ENCODE measurements around the gene PDXK. TPM values are rescaled to one million over a fixed set of nuclear protein-coding genes. Genes with fewer than 3 reads are reported as not detected.

The PDXK gene
- total and polyA plus RNA-seq, 2 experiments from 2014 or later, result 103 to 192 TPM

DNA sequence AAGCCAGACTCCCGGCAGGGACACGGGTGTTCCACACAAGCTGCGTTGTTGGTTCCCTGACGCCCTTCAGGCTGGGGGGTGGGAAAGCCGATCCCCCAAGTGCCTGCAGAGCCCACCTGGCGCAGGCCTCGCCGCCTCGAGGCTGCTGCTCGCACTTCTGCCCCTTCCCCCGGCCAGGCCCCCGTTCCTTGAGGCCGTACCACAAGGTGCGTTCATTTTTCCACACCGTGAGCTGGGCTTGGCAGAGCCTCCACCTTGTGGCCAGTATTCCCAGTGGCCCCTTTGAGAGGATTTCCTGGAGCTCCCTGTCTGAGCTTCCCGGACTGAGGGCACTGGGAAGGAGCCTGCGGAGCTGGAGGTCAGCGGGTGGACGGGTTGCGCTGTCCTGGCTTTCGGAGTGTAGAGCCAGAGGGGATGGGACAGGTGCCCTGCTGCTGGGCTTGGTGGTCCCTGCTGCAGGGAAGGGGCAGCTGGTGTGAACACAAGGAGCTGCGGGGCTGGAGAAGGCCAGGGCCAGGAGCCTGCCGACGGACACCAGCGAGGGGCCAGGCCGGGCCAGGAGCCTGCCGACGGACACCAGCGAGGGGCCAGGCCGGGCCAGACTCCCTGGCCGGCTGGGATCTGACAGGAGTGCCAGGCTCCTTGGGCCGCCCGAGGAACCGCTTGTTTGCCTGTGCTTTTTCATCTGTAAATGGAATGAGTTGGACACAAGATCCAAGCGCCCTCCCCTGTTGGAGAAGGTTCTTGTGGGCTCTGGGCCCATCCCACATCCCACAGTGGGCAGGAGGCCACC lies 18.4 kb downstream of the PDXK start:
- Histone ChIP-seq H4K20me1 (ENCODE audit: insufficient read depth, poor library complexity, severe bottlenecking) (peaks cover 5% of the 10 kb centered on the region), H3K79me2 (peaks cover 49% of the 10 kb centered on the region), H3K36me3 (replicated peaks; ENCODE audit: insufficient read depth, low read depth) (no peaks in the 10 kb centered on the region), H3K27ac (peak overlapping the region; percentile 94), H3K9me2 (replicated peaks; ENCODE audit: insufficient read depth) (no peaks in the 10 kb centered on the region), H3K27me3 (no peaks in the 10 kb centered on the region), H3K4me1 (ENCODE audit: insufficient read depth) (peaks cover 38% of the 10 kb centered on the region), H3K4me3 (no peak overlapping the region), H3K9me3 (ENCODE audit: low read depth) (no peaks in the 10 kb centered on the region), H3K4me2 (no peak overlapping the region), H2AFZ (no peak overlapping the region)
- WGBS (ENCODE audit: low lambda C conversion rate, missing lambda C conversion rate), result 96% methylated on average over 33 of the region's 35 CpGs
- TF ChIP-seq, protein P1, sequence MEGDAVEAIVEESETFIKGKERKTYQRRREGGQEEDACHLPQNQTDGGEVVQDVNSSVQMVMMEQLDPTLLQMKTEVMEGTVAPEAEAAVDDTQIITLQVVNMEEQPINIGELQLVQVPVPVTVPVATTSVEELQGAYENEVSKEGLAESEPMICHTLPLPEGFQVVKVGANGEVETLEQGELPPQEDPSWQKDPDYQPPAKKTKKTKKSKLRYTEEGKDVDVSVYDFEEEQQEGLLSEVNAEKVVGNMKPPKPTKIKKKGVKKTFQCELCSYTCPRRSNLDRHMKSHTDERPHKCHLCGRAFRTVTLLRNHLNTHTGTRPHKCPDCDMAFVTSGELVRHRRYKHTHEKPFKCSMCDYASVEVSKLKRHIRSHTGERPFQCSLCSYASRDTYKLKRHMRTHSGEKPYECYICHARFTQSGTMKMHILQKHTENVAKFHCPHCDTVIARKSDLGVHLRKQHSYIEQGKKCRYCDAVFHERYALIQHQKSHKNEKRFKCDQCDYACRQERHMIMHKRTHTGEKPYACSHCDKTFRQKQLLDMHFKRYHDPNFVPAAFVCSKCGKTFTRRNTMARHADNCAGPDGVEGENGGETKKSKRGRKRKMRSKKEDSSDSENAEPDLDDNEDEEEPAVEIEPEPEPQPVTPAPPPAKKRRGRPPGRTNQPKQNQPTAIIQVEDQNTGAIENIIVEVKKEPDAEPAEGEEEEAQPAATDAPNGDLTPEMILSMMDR (IDR thresholded peaks at IDR 0.05; ENCODE audit: poor library complexity), result no peak
- TF ChIP-seq EZH2 (IDR thresholded peaks at IDR 0.05; ENCODE audit: borderline replicate concordance) (no peak), EZH2phosphoT487 (IDR thresholded peaks at IDR 0.05; ENCODE audit: low read depth, severe bottlenecking, unreplicated experiment) (no peak)
- no peak for DNase-seq (ENCODE audit: low spot score)

DNA sequence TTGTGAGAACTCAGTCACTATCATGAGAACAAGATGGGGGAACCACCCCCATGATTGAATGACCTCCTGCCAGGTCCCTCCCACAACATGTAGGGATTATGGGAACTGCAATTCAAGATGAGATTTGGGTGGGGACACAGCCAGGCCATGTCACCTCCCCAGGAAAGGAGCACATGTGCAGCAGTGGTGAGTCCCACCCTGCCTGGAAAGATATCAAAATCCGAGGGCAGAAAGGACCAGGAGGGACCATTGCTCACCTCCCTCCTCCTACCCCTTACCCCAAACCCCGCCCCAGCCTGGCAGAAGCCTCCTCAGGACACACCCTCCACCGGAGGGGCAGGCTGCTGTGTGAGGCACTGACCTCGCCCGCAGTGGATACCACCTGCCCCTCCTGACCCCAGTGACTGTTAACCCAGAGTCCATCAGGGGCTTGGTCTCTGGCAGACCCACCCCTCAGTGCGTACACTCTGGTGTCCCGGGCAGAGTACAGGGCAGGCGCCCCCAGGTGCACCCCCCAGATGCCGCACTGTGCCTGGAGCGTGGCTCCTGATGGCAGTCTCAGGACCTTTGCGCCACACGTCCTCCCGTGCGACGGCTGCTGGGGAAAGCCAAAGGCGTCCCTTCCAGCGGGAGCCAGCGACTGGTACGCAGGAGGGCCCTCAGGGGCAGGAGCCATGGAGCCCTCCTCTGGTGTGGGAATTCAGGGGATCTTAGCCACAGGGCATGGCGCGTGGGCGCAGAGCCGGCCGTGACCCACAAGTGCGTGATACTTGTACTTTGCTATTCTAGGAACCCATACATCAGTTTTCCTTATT lies 20.9 kb downstream of the PDXK start:
- TF ChIP-seq EZH2 (IDR thresholded peaks at IDR 0.05; ENCODE audit: borderline replicate concordance), result no peak
- TF ChIP-seq, protein P1 (IDR thresholded peaks at IDR 0.05; ENCODE audit: poor library complexity), result no peak
- no peak for TF ChIP-seq EZH2phosphoT487 (IDR thresholded peaks at IDR 0.05; ENCODE audit: low read depth, severe bottlenecking, unreplicated experiment)
- H3K79me2 ChIP-seq, result peaks cover 24% of the 10 kb centered on the region
- H2AFZ ChIP-seq, result no peak overlapping the region
- H3K27ac ChIP-seq, result peak overlapping the region; percentile 94
- no peaks in the 10 kb centered on the region for H4K20me1 ChIP-seq (ENCODE audit: insufficient read depth, poor library complexity, severe bottlenecking)
- no peaks in the 10 kb centered on the region for H3K9me3 ChIP-seq (ENCODE audit: low read depth)
- 87% methylated on average over 23 of the region's 25 CpGs for WGBS (ENCODE audit: low lambda C conversion rate, missing lambda C conversion rate)
- no peak for DNase-seq (ENCODE audit: low spot score)
- no peaks in the 10 kb centered on the region for H3K36me3 ChIP-seq (replicated peaks; ENCODE audit: insufficient read depth, low read depth)
- H3K4me1 ChIP-seq (ENCODE audit: insufficient read depth), result peaks cover 15% of the 10 kb centered on the region
- no peak overlapping the region for H3K4me3 ChIP-seq
- no peak overlapping the region for H3K4me2 ChIP-seq
- no peaks in the 10 kb centered on the region for H3K9me2 ChIP-seq (replicated peaks; ENCODE audit: insufficient read depth)
- no peaks in the 10 kb centered on the region for H3K27me3 ChIP-seq

DNA sequence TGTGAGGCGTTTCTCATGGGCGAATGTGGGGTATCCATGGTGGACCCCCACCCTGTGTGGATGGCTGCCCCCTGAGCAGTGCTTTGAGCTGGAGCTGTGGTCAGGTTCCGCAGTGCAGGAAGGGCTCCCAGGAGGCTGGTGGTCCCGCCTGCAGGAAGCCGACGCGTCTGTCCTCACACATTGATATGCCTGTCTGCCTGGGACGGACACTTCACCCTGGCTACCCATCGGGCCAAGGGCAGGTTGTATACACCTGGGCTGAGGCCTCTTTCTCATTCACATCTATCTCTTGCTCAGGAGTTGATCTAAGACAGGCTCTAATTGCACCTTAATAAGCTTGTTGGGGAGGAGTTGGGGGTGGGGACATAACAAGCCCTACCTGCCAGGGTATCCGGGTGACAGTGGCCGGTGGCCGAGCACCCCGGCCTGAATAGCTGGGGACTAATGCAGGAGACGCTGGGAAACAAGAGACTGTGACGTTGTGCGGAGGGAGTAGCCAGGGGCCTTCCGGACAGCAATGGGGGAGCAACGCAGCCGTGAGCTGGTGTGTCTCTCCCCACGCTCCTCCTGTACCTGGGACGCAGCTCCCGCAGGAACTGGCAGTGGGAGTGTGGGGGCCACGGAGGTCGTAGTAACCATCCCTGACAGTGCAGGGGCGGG lies 21.7 kb downstream of the PDXK start:
- no peak overlapping the region for H2AFZ ChIP-seq
- DNase-seq (ENCODE audit: low spot score), result peak; percentile 76
- H3K27me3 ChIP-seq, result no peaks in the 10 kb centered on the region
- peaks cover 16% of the 10 kb centered on the region for H3K79me2 ChIP-seq
- H3K9me2 ChIP-seq (replicated peaks; ENCODE audit: insufficient read depth), result no peaks in the 10 kb centered on the region
- H3K4me1 ChIP-seq (ENCODE audit: insufficient read depth), result peaks cover 13% of the 10 kb centered on the region
- no peaks in the 10 kb centered on the region for H3K9me3 ChIP-seq (ENCODE audit: low read depth)
- peak overlapping the region; percentile 94 for H3K27ac ChIP-seq
- H4K20me1 ChIP-seq (ENCODE audit: insufficient read depth, poor library complexity, severe bottlenecking), result no peaks in the 10 kb centered on the region
- H3K4me2 ChIP-seq, result no peak overlapping the region
- H3K4me3 ChIP-seq, result no peak overlapping the region
- no peaks in the 10 kb centered on the region for H3K36me3 ChIP-seq (replicated peaks; ENCODE audit: insufficient read depth, low read depth)
- TF ChIP-seq EZH2phosphoT487 (IDR thresholded peaks at IDR 0.05; ENCODE audit: low read depth, severe bottlenecking, unreplicated experiment) (no peak), EZH2 (IDR thresholded peaks at IDR 0.05; ENCODE audit: borderline replicate concordance) (no peak)
- TF ChIP-seq, protein P1 (IDR thresholded peaks at IDR 0.05; ENCODE audit: poor library complexity), result no peak
- WGBS (ENCODE audit: low lambda C conversion rate, missing lambda C conversion rate), result 47% methylated on average over 23 of the region's 25 CpGs
